GM19468 (cell line): ENCODE results near the gene CECR2.

Experiments
- ATAC-seq: cut with Tn5 transposase; IDR thresholded peaks from one replicate; pipeline ENCODE4 v1.9.1; 2021; ENCODE audit warnings: mild to moderate bottlenecking, moderate library complexity, moderate number of reproducible peaks; ENCODE audit not compliant: unreplicated experiment; ENCODE audit errors: extremely low read depth

CECR2 gene

DNA sequence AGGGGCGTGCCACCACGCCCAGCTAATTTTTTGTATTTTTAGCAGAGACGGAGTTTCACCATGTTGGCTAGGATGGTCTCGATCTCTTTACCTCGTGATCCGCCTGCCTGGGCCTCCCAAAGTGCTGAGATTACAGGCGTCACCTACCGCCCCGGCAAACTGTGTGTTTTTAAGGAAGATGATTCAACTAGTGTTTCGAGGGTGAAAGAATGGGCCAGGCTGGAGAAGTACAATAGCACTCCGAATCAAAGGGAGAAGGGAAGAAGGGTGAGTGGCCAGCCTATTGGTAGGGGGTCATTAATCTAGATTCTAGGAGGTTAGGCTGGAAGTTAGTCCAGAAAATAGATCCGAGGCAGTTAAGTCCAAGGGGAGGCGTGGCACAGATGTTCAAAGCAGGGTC, 2.9 kb upstream of the CECR2 start:
- no peak for ATAC-seq

DNA sequence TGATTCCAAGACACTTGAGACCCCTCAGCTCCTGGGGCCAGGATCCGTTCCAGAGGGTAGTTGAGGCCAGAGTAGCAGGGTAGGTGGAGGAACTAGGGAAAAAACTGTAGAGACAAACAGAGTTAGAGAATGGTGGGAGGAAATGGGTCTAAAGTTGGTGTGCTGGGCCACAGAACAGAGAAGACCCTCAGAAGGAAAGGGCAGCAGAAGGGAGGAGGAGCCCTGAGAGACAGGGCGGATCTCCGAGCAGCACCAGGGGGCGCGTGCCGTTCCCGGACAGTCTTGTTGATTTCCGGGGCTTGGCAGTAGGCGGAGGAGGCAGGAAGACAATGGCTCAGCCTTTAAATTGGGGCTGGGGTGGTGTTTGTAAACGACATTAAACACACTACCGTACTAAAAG, 2.4 kb upstream of the CECR2 start:
- ATAC-seq: no peak

DNA sequence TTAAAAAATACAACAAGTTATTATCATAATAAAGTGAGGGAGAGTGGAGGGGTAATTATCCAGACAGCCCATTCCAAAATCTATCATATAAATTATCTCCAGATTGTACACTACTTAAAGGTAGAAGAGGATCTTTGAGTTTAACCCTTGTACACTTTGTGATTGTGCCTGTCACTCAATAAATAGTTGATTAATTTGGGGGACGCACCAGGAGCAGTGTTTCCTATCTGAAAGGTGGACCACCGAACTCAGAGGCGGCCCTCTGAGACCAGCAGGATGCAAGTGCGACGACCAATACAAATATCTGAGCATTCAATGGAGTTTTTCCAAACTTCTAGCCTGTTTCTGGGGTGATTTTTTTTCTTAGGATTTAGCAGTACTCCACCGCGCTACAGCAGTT, 1.1 kb upstream of the CECR2 start:
- ATAC-seq: no peak

DNA sequence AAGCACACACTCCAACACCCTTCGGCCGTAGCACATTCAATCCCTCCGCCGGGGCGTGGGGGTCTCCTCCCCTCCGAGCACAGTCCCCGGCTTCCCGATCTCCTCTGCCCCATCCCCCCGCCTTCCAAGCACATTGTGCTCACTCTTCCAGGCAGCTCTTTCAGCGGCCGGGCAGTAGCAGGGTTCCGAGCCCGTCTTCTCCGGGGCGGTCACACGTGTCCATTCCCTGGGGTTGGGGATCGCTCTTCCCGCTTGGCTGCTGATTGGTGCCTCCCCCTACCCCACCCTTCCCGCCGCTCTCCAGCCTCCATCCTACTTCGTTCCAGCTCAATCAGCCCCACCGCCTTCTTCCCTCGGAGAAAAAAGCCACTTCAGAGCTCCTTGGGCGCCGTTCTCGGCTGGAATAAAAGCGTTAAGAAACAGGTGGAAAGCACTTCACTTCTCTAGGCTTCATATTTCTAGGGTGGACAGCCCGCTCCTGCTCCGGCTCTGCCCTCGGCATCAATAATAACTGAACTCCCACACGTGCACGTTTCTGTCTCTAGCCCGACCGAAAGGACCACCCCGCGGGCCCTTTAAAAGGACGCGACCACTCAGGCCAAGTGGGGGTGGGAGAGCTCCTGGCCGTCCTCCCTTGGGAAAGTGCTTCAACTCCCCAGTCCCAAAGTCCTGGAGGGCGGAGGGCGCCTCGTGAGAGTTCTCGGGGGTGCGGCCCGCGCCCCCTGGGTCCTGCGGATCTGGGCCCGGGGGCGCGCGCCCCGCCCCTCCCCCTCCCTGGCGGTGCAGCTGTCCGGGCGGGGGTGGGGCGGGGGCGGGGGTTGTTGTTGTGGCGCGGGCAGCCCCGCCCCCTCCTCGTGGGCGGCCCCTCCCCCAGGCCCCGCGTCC, 464 bp upstream of the CECR2 start:
- ATAC-seq: no peak

DNA sequence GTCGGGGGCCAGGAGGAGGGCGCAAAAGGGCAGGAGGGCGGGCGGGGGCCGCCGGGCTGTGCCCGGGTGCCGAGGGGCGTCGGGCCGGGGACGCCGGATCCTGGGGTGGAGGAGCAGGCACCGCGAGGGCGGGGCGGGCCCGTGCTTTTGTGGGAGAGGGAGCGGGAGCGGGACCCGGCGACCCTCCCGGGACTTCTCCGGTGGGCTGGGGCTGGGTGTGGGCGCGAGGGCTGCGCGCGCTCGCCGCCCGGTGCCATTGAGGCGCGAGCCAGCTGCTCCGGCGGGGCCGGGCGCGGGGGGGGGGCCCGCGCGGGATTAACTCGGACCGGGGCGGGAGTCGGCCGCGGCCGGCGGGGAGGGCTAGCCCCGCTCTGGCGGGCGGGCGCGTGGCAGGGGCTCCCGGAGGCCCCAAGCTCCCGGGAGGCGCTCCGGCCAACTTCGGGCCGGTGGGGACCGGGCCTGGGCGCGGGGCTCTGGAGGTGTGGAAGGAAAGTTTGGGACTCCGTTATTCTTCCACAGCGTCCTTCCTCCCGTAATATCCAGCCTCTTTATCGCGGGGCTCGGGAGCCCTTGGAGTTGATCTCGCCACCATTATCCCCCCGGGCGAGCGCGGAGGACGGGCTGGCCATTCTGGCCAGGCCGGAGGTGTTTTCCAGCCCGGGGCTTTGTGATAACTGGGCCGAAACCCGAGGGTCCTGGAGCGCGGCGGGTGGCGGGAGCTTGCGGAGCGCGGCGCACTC, 936 bp downstream of the CECR2 start:
- no peak for ATAC-seq

DNA sequence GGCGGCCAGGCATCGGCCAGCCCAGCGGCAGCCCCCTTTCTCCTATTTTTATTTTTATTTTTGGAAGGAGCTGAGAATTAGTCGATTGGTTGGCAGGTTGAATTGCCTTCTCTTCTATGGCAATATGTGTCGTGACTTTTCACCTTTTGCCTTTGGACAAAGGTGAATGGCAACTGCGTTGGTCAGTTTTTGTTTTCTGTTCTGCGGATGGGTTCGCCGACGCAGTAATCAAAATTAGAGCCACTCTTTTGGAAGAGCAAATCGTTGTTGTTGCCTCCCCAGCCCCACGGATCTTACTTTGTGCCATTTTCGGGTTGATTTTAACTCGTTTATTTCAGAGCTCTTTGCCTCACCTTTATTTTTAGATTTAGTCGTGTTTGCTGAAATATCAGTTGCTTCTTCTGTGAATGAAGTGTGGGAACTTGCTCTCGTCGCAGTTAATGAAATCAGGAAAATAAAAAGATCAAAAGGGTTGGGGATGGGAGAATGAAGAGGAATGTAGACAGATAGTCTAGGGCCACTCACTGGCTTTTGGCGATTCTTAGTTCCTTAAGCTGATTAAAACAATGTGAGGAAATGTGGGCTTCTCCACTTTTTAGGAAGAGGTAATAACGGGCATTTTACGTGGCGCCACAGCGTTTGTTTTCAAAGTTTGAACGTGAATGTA, 1.6 kb downstream of the CECR2 start:
- ATAC-seq: no peak

DNA sequence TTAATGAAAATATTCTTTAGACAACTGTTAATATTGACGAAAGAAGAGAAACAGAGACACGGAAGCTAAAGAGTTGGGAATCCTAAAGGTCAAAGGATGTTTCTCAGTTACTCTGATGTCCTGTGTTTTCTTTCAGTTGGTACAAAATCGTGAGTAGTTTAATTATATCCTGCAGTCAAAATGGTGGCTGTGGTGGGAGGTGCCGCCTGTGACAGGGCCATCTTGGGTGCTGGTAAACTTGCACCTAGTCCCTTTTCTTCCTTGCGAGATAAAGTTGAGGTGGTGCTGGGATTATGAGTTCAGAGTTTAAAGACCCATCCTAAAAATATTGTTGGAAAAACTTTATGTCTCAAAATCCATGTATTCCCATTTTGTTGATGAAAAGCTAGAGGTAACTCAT, 2.2 kb downstream of the CECR2 start:
- ATAC-seq: no peak

DNA sequence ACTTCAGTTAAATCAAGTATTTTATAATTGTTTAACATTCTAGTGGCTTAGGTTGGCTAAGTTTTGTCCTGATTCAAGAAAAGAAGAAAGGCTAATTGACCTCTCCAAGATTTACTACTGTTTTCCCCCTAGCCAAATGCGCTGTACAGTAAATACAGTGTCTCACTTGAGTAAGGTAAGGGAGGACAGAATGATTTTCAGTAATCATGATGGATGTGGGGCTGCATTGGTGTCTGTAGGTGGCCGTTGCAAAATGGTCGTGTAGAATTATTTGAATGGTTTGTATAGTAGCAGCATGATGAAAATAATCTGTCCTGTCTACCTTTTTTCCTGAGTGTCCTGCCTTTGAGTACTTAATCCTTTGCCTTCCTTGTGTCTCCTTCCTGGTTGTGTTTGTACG, 4.6 kb downstream of the CECR2 start:
- ATAC-seq: no peak

DNA sequence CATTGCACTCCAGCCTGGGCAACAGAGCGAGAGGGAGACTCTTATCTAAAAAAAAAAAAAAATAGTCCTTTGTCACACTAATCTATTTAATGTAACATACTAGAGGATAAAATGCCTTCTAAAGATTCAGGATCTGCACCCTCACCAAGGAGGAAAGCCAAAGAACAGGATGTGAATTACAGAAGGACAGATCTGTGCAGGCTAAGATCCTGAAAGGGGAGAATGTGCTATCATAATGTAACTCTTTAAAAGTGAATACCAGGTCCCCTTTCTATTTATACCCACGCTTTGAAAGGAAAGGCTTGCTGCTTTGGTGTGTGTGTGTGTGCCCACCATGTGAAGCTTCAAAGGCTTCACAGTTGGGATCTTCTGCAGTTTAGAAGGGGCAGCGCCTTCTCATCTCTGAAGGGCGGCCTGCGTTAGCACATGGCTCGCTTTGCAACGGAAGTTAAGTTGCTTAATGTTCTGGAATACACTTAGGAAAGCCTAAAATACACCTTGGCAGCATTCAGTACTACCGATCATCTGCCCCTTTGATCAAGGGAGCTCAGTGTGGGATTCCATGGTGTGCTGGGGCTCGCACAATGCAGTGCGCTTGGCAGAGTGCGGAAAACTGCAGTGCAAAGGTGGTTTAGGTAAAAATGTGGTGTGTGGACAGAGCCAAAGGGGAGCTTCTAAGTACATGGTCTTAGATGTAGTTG, 6.8 kb downstream of the CECR2 start:
- ATAC-seq: no peak

DNA sequence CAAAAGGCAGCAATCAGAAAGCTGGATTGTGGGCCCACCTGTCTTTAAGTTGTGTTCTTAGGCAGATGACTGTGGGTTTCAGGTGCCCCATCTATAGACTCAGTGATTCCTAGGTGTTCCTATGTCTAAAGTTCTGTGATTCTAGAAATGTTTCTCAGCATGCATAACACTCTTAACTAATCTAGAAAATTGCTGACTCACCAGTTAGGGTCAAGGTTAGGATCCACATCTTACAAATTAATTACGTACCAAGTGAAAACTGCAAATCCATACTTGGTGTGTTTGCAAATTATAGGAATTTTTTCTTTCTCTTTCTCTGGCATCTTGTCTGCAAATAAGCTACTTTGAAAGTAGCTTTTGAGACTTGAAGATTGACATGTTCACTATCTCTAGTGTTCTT, 7.7 kb downstream of the CECR2 start:
- no peak for ATAC-seq

DNA sequence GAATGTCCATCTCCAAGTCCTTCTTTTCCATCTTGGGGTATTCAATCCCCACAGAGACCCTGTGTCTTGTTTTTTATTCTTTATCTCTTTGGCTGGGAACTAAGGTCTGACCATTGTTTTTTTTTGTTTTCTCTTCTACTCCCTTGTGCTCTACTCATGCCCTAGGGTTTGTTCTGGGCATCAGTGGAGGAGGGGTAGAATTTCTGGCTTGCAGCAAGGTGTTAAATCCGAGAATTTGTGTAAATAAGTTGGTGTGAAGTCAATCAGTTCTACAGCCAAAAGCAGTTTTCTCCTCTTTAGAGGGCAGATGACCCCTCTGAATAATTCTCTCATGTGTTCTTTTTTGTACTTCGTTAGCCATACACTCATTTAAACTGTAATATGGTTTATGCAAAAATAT, 10.7 kb downstream of the CECR2 start:
- ATAC-seq: no peak

DNA sequence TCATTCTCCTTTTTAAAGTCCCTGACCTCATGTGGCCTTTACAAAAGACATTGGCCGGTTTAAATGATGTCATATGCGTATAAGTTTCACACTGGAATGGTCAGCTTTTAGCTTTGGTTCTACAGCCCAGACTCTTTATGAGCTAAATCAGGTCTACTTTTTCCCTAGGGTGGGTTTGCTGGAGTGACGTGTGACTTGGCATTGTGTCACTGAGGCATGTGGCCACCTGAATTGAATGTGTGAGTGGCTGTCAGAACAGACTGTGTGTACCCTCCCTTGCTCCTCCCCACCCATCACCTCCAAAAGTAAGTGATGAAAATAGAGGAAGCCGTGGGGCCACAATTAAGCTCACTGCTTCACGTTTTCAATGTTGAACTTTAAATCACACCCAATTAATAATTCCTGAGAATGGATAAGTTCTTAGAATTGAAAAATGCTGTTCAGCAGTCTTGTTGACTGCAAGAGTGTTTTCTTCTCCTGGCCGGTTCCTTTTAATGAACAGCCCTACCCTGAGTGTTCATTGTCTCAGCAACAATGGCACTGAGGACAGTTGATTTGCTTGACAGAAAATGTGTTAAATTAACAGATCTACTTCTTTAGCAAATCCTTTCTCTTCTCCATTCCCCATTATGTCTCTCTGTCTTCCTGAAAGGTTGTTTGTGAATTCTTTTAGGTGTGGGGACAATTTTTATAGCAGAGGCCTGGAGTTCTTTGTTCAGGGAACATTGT, 11.3 kb downstream of the CECR2 start:
- no peak for ATAC-seq

DNA sequence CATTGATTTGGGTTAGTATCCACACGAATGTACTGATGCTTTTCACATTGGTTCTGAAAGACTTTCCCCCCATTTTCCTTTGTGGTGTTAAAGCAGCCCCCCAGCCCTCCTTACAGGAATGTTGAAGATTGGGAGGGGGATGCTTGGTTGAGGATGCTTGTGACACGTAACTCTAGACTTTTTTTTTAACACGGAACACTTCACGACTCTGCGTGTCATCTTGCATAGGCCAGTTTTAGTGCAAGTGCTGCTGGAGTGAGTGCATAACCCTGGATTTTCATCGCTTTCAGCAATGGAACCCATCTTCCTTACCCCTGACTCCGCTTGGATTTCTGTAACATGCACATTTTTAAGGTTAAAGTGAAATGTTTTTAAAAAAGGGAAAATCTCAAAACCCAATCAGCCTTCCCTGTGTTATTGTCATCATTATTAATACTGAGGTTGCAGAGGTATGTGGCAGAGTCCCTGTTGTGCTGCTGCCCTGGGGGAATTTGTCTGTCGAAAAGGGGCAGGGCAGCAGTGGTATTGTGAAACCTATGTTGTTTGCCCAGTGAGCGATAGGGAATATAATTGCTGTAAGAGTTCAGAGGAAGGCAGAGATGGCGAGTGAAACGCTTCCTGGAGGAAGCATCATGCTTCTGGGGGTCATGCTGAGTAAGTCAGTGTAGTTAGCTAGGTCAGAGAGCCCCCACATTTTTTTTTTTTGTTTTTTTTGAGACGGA, 12.1 kb downstream of the CECR2 start:
- ATAC-seq: no peak

DNA sequence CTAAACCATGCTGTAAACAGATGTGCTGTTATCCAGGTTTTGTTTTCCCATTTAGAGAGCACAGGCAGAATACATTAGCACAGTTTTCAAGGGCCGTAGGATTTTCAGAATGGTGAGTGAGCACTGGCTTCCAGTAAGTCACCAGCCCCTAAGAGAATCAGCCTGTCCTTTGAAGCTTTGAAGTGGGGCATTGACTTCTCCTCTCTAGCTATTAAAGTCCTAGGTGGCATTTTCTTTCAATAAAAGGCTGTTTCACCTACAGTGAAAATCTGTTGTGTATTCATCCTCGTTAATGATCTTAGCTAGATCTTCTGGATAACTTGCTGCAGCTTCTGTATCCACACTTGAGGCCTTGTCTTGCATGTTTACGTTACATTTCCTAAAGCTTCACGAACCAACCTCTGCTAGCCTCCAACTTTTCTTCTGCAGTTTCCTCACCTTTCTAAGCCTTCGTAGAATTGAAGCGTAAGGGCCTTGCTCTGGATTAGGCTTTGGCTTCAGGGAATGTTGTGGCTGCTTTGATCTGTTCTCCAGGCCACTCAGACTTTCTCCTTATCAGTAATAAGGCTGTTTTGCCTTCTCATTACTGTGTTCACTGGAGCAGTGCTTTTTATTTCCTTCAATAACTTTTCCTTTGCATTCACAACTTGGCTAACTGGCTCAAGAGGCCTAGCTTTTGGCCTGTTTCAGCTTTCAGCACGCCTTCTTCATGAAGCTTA, 15.5 kb downstream of the CECR2 start:
- ATAC-seq: no peak

DNA sequence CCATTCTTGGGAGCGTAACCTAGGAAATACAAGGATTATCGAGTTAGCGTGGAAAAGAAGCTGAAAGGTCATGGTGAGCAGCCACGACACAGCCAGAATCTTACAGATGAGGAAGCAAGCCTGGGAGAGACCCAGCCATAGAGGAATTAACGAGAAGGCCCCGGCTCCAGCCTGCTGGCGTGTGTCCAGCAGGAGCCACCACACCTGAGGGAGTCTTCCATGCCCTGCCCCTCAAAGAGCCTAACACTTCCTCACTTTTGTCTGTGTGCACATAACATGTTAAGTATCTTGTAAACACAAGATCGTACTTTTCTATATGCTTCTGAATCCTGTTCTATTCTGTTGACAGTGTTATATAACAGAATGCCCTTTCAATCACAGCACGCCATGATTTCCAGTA, 18.1 kb downstream of the CECR2 start:
- ATAC-seq: no peak

DNA sequence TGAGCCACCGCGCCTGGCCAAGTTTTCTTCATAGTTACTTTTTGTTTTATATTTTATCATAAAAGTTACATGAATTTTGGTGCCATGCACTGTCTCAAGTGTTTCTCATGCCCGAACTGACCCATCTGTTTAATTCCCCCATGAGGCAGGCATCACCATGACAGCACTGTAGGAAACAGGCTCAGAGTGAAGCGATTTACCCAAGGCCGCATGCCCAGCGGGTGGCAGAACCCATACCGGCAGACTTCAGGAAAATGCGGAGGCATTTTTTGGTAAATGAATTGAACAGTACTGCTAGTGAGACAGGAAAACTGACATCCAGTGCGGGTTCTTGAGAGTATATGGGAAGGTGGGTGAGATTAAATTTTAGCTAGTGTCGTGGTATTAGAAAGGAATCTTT, 19.0 kb downstream of the CECR2 start:
- no peak for ATAC-seq

DNA sequence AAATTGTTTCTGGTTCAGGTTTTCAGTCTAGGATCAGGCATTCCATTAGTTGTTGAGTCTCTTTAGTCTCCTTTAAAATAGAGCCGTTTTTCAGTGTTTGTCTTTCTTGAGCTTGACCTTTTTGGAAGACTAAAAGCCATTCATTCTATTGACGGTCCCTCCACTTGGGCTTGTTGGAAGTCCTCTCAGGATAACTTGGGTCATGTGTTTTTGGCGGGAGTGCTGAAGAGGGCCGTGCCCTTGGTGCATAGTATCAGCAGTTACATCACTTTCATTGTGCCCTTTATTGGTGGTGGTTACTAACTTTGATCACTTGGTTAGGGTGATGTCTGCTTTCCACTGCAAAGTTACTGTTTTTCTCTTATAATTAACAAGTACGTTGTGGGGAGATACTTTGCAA, 20.8 kb downstream of the CECR2 start:
- ATAC-seq: no peak

DNA sequence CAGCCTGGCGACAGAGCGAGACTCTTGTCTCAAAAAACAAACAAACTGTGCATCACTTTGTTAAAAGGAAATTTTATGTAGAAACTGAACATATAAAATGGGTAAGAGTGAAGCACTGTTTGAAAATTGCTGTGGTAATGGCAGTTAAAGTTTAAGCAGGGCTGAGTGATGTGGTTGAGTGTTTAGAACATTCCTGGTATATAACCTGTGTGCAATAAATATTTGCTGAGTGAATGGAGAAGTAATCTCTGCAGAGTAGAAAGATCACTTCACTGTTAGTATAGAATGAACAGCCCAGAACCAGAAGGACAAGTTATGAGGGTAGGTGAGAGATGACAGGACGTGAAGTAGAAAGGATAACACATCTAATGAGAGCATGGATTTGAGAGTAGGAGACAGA, 27.3 kb downstream of the CECR2 start:
- no peak for ATAC-seq
